Measurements from ENCODE around the gene TMC7.

DNA sequence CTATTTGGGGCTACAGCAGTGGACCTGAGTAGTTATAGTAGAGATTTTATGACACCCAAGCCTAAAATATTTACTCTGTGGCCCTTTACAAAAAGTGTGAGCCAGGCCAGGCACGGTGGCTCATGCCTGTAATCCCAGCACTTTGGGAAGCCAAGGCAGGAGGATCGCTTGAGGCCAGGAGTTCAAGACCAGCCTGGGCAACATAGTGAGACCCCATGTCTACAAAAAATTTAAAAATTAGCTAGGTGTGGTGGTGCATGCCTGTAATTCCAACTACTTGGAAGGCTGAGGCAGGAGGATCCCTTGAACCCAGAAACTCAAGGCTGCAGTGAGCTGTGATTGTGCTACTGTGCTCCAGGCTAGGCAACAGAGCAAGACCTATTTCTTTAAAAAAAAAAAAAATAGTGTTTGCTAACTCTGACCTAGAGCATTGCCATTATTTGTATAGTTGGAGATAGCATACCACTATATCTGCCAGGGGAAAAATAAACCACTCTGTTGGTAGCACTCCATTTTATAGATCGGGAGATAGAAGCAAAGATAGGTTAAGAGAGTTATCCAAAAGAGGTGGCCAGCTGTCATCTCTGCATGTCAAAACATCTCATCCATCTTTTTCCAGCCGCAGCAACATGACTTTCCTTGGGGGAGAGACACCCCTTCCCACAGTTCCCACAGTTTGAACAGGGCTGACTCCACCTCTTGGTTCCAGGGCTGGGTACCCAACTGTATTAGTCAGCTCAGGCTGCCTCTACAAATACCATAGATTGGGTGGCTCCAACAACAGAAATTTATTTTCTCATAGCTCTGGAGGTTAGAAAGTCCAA is 127.0 kb downstream of the TMC7 start:
- TF ChIP-seq CTCF (conservative IDR thresholded peaks at IDR 0.05; ENCODE audit: low read length) (no peak), EZH2phosphoT487 (IDR thresholded peaks at IDR 0.05; ENCODE audit: borderline replicate concordance) (no peak)

Data from Loucy (cell line).